DOHH2 (cell line): Measurements from ENCODE around the gene STARD13.

Experiments used
- H3F3A ChIP-seq: fragments of 200-600 bp; sonication (generic), shearing (Covaris generic); 2 replicates; pipeline ENCODE4 v1.6.0; 2016; ENCODE audit warnings: antibody characterized with exemption, mild to moderate bottlenecking; ENCODE audit not compliant: control insufficient read depth, insufficient read depth
- H3K27ac ChIP-seq: fragments of 200-600 bp; sonication (generic); 2 replicates; pipeline ENCODE4 v1.5.1; 2014; ENCODE audit warnings: low read depth, mild to moderate bottlenecking, low read length, moderate library complexity
- H3K27me3 ChIP-seq: fragments of 200-600 bp; sonication (generic); 2 replicates; pipeline ENCODE4 v1.6.1; 2014; ENCODE audit warnings: mild to moderate bottlenecking, low read length, mixed read lengths; ENCODE audit not compliant: control insufficient read depth
- H3K36me3 ChIP-seq: fragments of 200-600 bp; sonication (generic); 2 replicates; pipeline ENCODE4 v1.6.1; 2014; ENCODE audit warnings: mild to moderate bottlenecking, low read length, moderate library complexity, mixed read lengths; ENCODE audit not compliant: control insufficient read depth
- H3K4me1 ChIP-seq: fragments of 200-600 bp; sonication (generic); 2 replicates; pipeline ENCODE4 v1.6.1; 2014; ENCODE audit warnings: mild to moderate bottlenecking, low read length, mixed read lengths; ENCODE audit not compliant: control insufficient read depth
- H3K4me2 ChIP-seq: fragments of 200-600 bp; sonication (generic); 2 replicates; pipeline ENCODE4 v1.6.0; 2014; ENCODE audit warnings: mild to moderate bottlenecking, low read length, moderate library complexity
- H3K4me3 ChIP-seq: fragments of 200-600 bp; sonication (generic); 2 replicates; pipeline ENCODE4 v1.5.1; 2014; ENCODE audit warnings: mild to moderate bottlenecking, low read length, mixed read lengths
- H3K79me2 ChIP-seq: fragments of 200-600 bp; sonication (generic); 2 replicates; pipeline ENCODE4 v1.6.1; 2014; ENCODE audit warnings: mild to moderate bottlenecking, low read length, mixed read lengths; ENCODE audit not compliant: control insufficient read depth
- H3K9me2 ChIP-seq: fragments of 200-600 bp; sonication (generic); replicated peaks from 2 replicates; pipeline ENCODE4 v1.6.1; 2014; ENCODE audit warnings: mild to moderate bottlenecking, low read length, mixed read lengths; ENCODE audit not compliant: control insufficient read depth
- H3K9me3 ChIP-seq: fragments of 200-600 bp; sonication (generic); 2 replicates; pipeline ENCODE4 v1.6.1; 2014; ENCODE audit warnings: antibody characterized with exemption, low read length, mixed read lengths; ENCODE audit not compliant: control insufficient read depth, insufficient read depth
- H4K20me1 ChIP-seq: fragments of 200-600 bp; sonication (generic); 2 replicates; pipeline ENCODE4 v1.6.0; 2014; ENCODE audit warnings: low read depth, mild to moderate bottlenecking, antibody characterized with exemption, low read length, moderate library complexity; ENCODE audit not compliant: control insufficient read depth, insufficient read depth
- EZH2phosphoT487 ChIP-seq: fragments of 200-600 bp; sonication (generic); IDR thresholded peaks from 2 replicates; pipeline ENCODE4 v1.6.1; 2017; ENCODE audit warnings: borderline replicate concordance, mild to moderate bottlenecking, antibody characterized with exemption, low read length, moderate library complexity, mixed read lengths
- TF ChIP-seq, protein P1 (sequence below): fragments of 200-600 bp; sonication (generic); IDR thresholded peaks from one replicate; pipeline ENCODE4 v1.5.1; 2014; ENCODE audit warnings: antibody characterized with exemption, mild to moderate bottlenecking, low read depth, low read length; ENCODE audit not compliant: poor library complexity, severe bottlenecking

STARD13 gene

DNA sequence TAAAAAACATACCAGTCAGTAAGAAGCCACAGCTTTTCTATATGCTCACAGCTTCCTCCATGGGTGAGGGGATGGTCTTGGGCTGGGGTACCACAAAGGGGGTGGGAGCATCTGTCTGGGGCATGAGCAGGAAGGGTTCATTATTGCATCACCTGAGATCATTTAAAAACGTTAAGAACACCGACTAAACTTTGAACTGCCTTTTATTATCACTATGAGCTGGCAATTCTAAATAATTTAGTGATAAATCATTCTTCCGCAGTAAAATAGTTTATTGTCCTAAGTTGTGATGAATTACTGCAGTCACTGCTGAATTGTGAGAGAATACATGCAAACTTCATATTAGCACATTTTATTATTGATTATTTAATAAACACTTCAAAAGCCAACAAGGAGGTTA lies 197.8 kb downstream of the STARD13 start:
- TF ChIP-seq, protein P1, sequence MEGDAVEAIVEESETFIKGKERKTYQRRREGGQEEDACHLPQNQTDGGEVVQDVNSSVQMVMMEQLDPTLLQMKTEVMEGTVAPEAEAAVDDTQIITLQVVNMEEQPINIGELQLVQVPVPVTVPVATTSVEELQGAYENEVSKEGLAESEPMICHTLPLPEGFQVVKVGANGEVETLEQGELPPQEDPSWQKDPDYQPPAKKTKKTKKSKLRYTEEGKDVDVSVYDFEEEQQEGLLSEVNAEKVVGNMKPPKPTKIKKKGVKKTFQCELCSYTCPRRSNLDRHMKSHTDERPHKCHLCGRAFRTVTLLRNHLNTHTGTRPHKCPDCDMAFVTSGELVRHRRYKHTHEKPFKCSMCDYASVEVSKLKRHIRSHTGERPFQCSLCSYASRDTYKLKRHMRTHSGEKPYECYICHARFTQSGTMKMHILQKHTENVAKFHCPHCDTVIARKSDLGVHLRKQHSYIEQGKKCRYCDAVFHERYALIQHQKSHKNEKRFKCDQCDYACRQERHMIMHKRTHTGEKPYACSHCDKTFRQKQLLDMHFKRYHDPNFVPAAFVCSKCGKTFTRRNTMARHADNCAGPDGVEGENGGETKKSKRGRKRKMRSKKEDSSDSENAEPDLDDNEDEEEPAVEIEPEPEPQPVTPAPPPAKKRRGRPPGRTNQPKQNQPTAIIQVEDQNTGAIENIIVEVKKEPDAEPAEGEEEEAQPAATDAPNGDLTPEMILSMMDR: no peak
- no peak for TF ChIP-seq EZH2phosphoT487
- no peaks in the 10 kb centered on the region for H3K4me1 ChIP-seq
- H3K36me3 ChIP-seq: no peaks in the 10 kb centered on the region
- H4K20me1 ChIP-seq: no peaks in the 10 kb centered on the region
- no peaks in the 10 kb centered on the region for H3K27me3 ChIP-seq
- no peak overlapping the region for H3K4me3 ChIP-seq
- H3K79me2 ChIP-seq: no peaks in the 10 kb centered on the region
- no peak overlapping the region for H3K4me2 ChIP-seq
- H3F3A ChIP-seq: no peaks in the 10 kb centered on the region
- H3K27ac ChIP-seq: no peak overlapping the region
- no peaks in the 10 kb centered on the region for H3K9me3 ChIP-seq
- H3K9me2 ChIP-seq: no peaks in the 10 kb centered on the region

DNA sequence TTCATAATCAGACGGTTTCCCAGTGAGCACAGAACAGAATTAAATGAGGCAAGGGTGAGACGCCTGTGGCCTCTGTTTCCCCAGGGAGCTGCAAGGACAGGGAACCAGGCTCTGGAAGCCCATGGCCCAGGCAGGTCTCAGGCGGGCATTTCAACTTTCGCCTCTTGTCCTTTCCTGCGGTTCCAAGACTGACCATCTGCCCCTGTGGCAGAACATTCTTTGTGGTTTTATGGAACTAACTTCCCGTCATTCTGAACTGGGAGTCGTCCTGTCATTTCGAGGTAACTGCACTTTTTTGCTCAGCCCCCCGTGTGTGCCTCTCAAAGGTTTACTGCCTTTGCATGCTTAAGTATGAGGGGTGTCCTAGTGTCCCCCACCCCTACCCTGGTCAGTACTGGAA lies 198.5 kb downstream of the STARD13 start:
- H3K4me2 ChIP-seq: no peak overlapping the region
- no peaks in the 10 kb centered on the region for H3K4me1 ChIP-seq
- no peak overlapping the region for H3K27ac ChIP-seq
- no peaks in the 10 kb centered on the region for H3K9me2 ChIP-seq
- TF ChIP-seq, protein P1: no peak
- TF ChIP-seq EZH2phosphoT487: no peak
- H3K4me3 ChIP-seq: no peak overlapping the region
- H3K36me3 ChIP-seq: no peaks in the 10 kb centered on the region
- no peaks in the 10 kb centered on the region for H3K27me3 ChIP-seq
- H4K20me1 ChIP-seq: no peaks in the 10 kb centered on the region
- no peaks in the 10 kb centered on the region for H3F3A ChIP-seq
- no peaks in the 10 kb centered on the region for H3K79me2 ChIP-seq
- H3K9me3 ChIP-seq: no peaks in the 10 kb centered on the region

DNA sequence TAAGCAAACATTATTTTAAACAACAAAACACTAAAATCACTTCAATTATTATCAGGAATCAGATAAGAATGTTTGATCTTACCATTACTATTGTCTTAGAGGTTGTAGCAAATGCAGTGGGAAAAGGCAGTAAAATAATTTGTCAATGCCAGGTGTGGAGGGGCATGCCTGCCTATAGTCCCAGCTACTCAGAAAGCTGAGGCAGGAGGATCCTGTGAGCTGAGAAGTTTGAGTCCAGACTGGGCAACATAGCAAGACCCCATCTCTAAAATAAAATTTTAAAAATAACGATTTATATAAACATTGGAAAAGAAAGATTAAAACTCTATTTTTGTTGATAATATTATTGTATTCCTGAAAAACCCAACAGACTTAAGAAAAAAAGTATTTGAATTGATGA lies 202.5 kb downstream of the STARD13 start:
- no peaks in the 10 kb centered on the region for H3K36me3 ChIP-seq
- H3K4me3 ChIP-seq: no peak overlapping the region
- H4K20me1 ChIP-seq: no peaks in the 10 kb centered on the region

More for the DNA sequence above, 202.5 kb downstream of the STARD13 start:
- Histone ChIP-seq H3K27me3 (no peaks in the 10 kb centered on the region), H3K4me1 (no peaks in the 10 kb centered on the region), H3K9me3 (no peaks in the 10 kb centered on the region), H3K4me2 (no peak overlapping the region), H3K9me2 (no peaks in the 10 kb centered on the region), H3F3A (no peaks in the 10 kb centered on the region), H3K79me2 (no peaks in the 10 kb centered on the region), H3K27ac (no peak overlapping the region)
- TF ChIP-seq EZH2phosphoT487: no peak
- TF ChIP-seq, protein P1: no peak
